Parathyroid adenoma (tissue), 2 donors: ENCODE measurements around the gene PLET1.

ENCODE experiments used
- H2AFZ ChIP-seq: fragments of 300-600 bp; sonication (generic); one replicate; pipeline ENCODE4 v1.7.0; 2017; ENCODE audit warnings: antibody characterized with exemption, mild to moderate bottlenecking
- H3K27ac ChIP-seq: fragments of 300-600 bp; sonication (generic); one replicate; pipeline ENCODE4 v1.7.0; 2017
- H3K27me3 ChIP-seq: fragments of 300-600 bp; sonication (generic); one replicate; pipeline ENCODE4 v1.7.0; 2017; ENCODE audit warnings: low read length; ENCODE audit not compliant: control insufficient read depth, insufficient read depth
- H3K36me3 ChIP-seq: fragments of 300-600 bp; sonication (generic); one replicate; pipeline ENCODE4 v1.7.0; 2017; ENCODE audit warnings: low read length; ENCODE audit not compliant: control insufficient read depth, insufficient read depth
- H3K4me1 ChIP-seq: fragments of 300-600 bp; sonication (generic); one replicate; pipeline ENCODE4 v1.7.0; 2017; ENCODE audit warnings: control low read depth
- H3K4me2 ChIP-seq: fragments of 300-600 bp; sonication (generic); one replicate; pipeline ENCODE4 v1.7.0; 2017; ENCODE audit warnings: low read length
- H3K4me3 ChIP-seq: fragments of 300-600 bp; sonication (generic); one replicate; pipeline ENCODE4 v1.7.0; 2017; ENCODE audit warnings: low read depth, low read length
- H3K79me2 ChIP-seq: fragments of 300-600 bp; sonication (generic); one replicate; pipeline ENCODE4 v1.7.0; 2017; ENCODE audit warnings: control low read depth
- H3K9ac ChIP-seq: fragments of 300-600 bp; sonication (generic); one replicate; pipeline ENCODE4 v1.7.0; 2017; ENCODE audit warnings: mild to moderate bottlenecking
- H3K9me3 ChIP-seq: fragments of 300-600 bp; sonication (generic); one replicate; pipeline ENCODE4 v1.7.0; 2017; ENCODE audit warnings: low read length; ENCODE audit not compliant: control insufficient read depth
- CTCF ChIP-seq: fragments of 300-600 bp; sonication (generic); IDR thresholded peaks from one replicate; pipeline ENCODE4 v1.7.0; 2017; ENCODE audit warnings: antibody characterized with exemption, mild to moderate bottlenecking
- donor health status: primary hyperparathyroidism.

Gene PLET1

DNA sequence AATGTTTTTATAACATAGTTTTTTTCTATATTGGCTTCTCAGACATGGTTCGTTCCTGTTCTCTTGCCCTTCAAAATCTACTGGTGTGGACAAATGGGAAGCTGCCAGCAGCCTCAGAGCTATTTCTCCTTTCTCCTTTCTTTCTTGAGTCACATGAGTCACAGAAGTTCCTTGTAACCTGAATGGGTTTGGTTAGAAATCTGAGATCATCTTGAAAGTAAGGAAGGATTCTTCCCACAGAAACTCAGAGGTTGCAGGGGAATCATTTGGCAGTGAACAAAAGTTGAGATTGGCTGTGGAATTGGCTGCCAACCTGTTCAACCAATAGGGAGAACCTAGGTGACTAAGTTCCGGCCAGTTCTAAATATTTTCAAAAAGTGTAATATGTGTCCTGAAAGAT, 12.5 kb downstream of the PLET1 start:
- TF ChIP-seq CTCF: no peak
- no peak overlapping the region for H3K27ac ChIP-seq
- no peaks in the 10 kb centered on the region for H3K4me1 ChIP-seq

DNA sequence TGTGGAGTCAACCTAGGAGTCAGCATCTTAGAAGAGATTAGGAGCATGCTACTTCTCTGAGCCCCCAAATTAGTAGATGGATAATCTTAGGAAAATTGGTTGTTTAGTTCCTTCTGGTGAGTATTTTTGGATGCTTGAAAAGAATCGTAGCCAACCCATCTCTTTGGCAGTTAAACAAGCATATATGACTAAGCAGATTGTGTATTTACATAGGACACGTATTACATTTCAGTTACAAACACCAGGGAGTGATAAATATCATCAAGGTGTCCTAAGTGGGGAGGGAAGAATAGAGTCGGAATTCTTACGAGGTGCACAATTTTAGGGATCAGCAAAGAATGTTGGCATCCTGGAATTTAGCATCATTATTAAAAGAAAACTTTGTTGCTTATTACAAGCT, 13.5 kb downstream of the PLET1 start:
- no peak overlapping the region for H3K4me3 ChIP-seq
- no peaks in the 10 kb centered on the region for H3K9me3 ChIP-seq
- H3K4me1 ChIP-seq: no peaks in the 10 kb centered on the region
- TF ChIP-seq CTCF: no peak
- no peak overlapping the region for H2AFZ ChIP-seq
- no peaks in the 10 kb centered on the region for H3K79me2 ChIP-seq
- no peak overlapping the region for H3K4me2 ChIP-seq
- no peak overlapping the region for H3K9ac ChIP-seq
- H3K27ac ChIP-seq: no peak overlapping the region
- no peaks in the 10 kb centered on the region for H3K27me3 ChIP-seq
- H3K36me3 ChIP-seq: no peaks in the 10 kb centered on the region

More for the DNA sequence above, 12.5 kb downstream of the PLET1 start:
- H3K4me3 ChIP-seq: no peak overlapping the region
- no peaks in the 10 kb centered on the region for H3K27me3 ChIP-seq
- no peaks in the 10 kb centered on the region for H3K9me3 ChIP-seq
- H3K4me2 ChIP-seq: no peak overlapping the region
- no peak overlapping the region for H3K9ac ChIP-seq
- no peaks in the 10 kb centered on the region for H3K36me3 ChIP-seq
- H2AFZ ChIP-seq: no peak overlapping the region
- H3K79me2 ChIP-seq: no peaks in the 10 kb centered on the region

DNA sequence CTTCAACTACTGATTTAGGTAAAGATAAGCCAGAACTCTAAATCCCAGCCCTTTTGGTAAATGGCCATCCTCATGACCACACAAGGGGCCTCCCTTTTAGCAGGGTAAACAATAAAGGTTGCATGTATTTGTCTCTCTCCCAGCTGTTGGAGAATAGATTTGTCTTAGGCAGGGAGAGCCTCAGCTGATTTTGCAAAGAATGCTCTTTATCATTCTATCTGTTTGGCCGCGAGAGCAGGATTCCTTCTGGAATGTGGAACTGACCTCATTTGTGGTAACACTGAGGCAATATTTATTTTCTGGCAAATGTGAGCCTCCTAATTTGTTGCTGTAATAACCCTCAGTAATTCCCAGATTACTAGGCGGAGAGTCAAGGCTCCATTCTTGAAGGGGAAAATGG, 19.2 kb downstream of the PLET1 start:
- Histone ChIP-seq H3K9me3 (no peaks in the 10 kb centered on the region), H2AFZ (no peak overlapping the region), H3K4me1 (no peaks in the 10 kb centered on the region), H3K27ac (no peak overlapping the region), H3K9ac (no peak overlapping the region), H3K36me3 (no peaks in the 10 kb centered on the region), H3K79me2 (no peaks in the 10 kb centered on the region), H3K4me3 (no peak overlapping the region), H3K27me3 (no peaks in the 10 kb centered on the region), H3K4me2 (no peak overlapping the region)
- TF ChIP-seq CTCF: no peak

DNA sequence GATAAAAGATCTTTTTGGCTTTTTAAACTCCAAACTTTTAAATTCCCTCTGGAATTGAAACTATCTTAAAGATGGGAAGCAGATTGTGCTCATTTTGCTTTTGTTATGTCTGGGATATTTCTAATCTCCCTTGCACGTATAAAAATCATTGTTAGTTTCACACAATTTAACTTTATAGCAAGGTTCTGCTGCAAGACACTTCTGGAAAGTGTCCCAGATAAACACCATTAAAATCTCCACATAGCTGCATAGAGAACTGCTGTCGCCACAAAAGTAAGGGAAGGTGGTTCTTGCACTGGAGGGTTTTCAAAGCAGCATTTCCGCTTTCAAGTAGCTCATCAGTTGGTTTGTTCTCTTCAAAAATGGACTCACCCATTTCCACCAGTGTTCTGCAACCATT, 22.6 kb downstream of the PLET1 start:
- TF ChIP-seq CTCF: no peak
- no peak overlapping the region for H2AFZ ChIP-seq
- no peaks in the 10 kb centered on the region for H3K4me1 ChIP-seq
- no peaks in the 10 kb centered on the region for H3K36me3 ChIP-seq
- no peaks in the 10 kb centered on the region for H3K27me3 ChIP-seq
- no peaks in the 10 kb centered on the region for H3K9me3 ChIP-seq
- H3K4me2 ChIP-seq: no peak overlapping the region
- H3K79me2 ChIP-seq: no peaks in the 10 kb centered on the region
- H3K9ac ChIP-seq: no peak overlapping the region
- no peak overlapping the region for H3K27ac ChIP-seq
- H3K4me3 ChIP-seq: no peak overlapping the region

GRCh38 chr11:112237451-112237850, 23.2 kb downstream of the PLET1 start:
- Histone ChIP-seq H3K9ac (no peak overlapping the region), H3K27me3 (no peaks in the 10 kb centered on the region), H3K4me2 (no peak overlapping the region), H3K36me3 (no peaks in the 10 kb centered on the region), H3K4me1 (no peaks in the 10 kb centered on the region), H3K9me3 (no peaks in the 10 kb centered on the region), H2AFZ (no peak overlapping the region), H3K79me2 (no peaks in the 10 kb centered on the region), H3K27ac (no peak overlapping the region), H3K4me3 (no peak overlapping the region)
- no peak for TF ChIP-seq CTCF
